ENCODE results near the gene PPARD. TPM values are rescaled to one million over a fixed set of nuclear protein-coding genes. Genes with fewer than 3 reads are reported as not detected.
A peak's percentile ranks its signal among the peaks of the same experiment; 100 is the strongest.

Gene PPARD
- polyA plus RNA-seq, 6 donors from 2014 or later, result 5.6 to 13.9 (median 5.7) TPM; not detected in 1

DNA sequence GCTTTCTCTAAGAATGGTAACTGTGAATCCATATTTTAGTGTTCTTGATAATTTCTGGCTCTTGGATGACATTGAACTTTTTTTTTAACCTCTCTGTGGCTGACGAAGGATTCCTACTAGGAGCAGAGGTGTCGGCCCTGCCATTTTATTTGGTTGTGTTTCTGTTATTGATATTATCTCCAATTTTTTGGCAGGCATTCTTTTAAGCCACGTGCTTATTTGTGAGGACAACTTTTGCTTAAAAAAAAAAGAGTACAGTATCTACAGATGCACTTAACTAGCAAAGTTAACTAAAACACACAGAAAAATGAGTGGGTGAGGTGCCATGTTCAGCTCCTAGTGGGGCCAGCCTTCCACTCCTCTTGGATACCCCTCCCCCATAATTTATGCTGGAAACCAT lies 110.9 kb downstream of the PPARD start:
- ATAC-seq (ENCODE audit: low read depth in 2 of 2) (no peak), DNase-seq (no peak)
- Mint-ChIP-seq H3K4me3 (peak overlapping the region; percentile 76 to 91 (median 84)), H3K27me3 (no peaks in the 10 kb centered on the region), H3K36me3 (peaks cover 0 to 16% of the 10 kb centered on the region in 2 donors), H3K9me3 (no peaks in the 10 kb centered on the region), H3K4me1 (peaks cover 18 to 39% (median 25%) of the 10 kb centered on the region in 3 donors), H3K27ac (no peak overlapping the region)

DNA sequence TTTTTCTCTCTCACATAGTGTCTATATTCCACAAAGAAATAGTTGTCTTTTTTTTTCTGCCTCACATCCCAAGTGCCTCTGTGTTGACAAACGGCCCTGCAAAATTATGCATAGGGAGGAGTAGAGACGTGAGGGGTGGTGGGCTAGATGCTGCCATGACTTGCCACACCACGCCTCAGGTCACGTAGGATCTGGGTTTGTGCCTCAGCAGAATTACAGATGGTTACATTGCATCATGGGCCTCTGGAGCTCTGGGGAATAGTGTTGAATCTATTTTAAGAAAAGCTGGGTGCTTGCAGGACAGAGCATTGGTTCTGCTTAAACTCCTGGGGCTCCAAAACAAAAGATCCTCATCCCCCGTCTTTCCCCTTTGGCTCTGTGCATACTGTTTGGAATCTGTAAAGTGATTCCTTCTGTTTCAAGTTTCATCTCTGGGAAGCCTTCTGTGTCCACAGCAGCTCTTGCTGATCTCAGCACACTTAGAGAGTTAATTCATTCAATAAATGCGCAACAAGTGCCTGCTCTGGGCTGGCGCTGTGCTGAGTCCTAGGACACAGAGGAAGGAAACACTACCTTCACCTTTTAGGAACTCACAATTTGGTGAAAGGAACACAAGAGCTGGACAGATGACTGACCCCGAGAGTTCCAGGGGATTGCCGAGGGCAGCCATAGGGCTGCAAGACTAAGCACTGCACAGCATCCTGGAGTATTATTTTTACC lies 112.2 kb downstream of the PPARD start:
- Mint-ChIP-seq H3K4me1 (peaks cover 20 to 33% (median 21%) of the 10 kb centered on the region in 3 donors), H3K9me3 (no peaks in the 10 kb centered on the region), H3K36me3 (peaks cover 6 to 23% of the 10 kb centered on the region in 2 donors), H3K4me3 (peak overlapping the region in 6 of 8 donors; percentile 3 to 91 (median 44)), H3K27ac (no peak overlapping the region), H3K27me3 (no peaks in the 10 kb centered on the region)
- no peak for DNase-seq
- no peak for ATAC-seq (ENCODE audit: low read depth in 2 of 2)

DNA sequence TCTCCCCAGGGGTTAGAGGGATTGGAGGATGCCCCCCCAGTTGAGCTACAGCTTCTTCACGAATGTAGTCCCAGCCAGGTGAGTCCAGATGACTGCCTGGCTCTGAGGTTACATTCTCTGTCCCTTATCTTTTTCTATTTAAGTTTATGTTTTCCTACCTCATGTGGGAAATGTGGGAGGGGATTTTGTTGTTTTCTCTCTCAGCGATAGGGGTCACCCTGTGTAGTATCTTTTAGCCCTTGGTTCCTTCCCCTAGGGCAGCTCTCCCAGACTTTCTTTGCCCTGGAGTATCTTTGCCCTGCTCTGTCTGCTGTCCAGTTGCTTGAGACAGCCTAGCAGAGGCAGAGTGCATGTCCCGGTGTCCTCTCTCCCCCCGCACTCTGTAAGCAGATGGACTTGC lies 115.5 kb downstream of the PPARD start:
- H3K4me1 Mint-ChIP-seq, result peaks cover 5 to 14% (median 12%) of the 10 kb centered on the region in 3 donors
- H3K27ac Mint-ChIP-seq, result peak overlapping the region in 3 of 6 donors; percentile 38 to 69 (median 42)
- peaks cover 8 to 34% of the 10 kb centered on the region in 2 donors for H3K36me3 Mint-ChIP-seq
- ATAC-seq (ENCODE audit: low read depth in 2 of 2), result no peak
- H3K27me3 Mint-ChIP-seq, result no peaks in the 10 kb centered on the region
- no peak for DNase-seq
- no peaks in the 10 kb centered on the region for H3K9me3 Mint-ChIP-seq
- H3K4me3 Mint-ChIP-seq, result peak overlapping the region in 1 of 8 donors; percentile 21

DNA sequence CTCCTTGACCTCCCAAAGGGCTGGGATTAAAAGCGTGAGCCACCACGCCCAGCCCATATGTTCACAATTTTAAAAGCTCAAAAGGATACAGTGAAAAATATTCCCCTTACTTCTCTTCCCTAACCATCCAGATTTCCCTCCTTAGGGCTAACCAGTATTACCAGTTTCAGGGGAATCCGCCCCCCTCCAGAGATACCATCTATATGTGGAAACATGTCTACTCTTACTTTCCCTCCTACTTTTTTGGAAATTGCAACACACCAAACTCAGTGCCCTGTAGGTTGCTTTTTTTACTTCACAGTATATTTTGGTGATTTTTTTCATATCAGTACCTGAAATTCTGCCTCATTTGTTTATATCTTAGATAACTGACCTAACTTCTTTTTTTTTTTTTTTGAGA lies 118.9 kb downstream of the PPARD start:
- Mint-ChIP-seq H3K27ac (peak overlapping the region in 3 of 6 donors; percentile 31 to 81 (median 52)), H3K36me3 (peaks cover 13 to 25% of the 10 kb centered on the region in 2 donors), H3K27me3 (no peaks in the 10 kb centered on the region), H3K4me3 (no peak overlapping the region), H3K9me3 (no peaks in the 10 kb centered on the region), H3K4me1 (peaks cover 0 to 10% (median 0%) of the 10 kb centered on the region in 3 donors)
- no peak for ATAC-seq (ENCODE audit: low read depth in 2 of 2)
- DNase-seq, result no peak

DNA sequence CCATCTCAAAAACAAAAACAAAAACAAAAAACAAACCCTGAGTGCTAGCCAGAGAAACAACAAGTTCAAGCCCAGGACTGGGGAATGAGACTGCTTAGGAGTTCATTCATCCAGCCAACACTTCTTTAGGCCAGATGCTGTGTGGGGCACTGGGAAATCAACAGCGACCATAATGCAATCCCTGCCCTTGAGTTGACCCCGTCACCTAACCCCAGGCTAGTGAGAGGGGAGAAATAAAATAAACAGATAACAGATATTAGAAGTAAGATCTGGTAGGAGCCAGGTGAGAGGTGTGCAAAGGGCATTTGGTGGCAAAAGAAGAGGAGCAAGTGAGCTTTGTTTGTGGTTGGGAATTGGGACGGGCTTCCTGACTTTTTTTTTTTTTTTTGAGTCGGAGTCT lies 120.9 kb downstream of the PPARD start:
- peak overlapping the region in 1 of 6 donors; percentile 60 for H3K27ac Mint-ChIP-seq
- ATAC-seq (ENCODE audit: low read depth in 2 of 2) (no peak), DNase-seq (no peak)
- peak overlapping the region in 1 of 8 donors; percentile 37 for H3K4me3 Mint-ChIP-seq
- H3K9me3 Mint-ChIP-seq, result no peaks in the 10 kb centered on the region
- peaks cover 13 to 17% of the 10 kb centered on the region in 2 donors for H3K36me3 Mint-ChIP-seq
- peaks cover 11 to 12% (median 12%) of the 10 kb centered on the region in 3 donors for H3K4me1 Mint-ChIP-seq
- H3K27me3 Mint-ChIP-seq, result no peaks in the 10 kb centered on the region

DNA sequence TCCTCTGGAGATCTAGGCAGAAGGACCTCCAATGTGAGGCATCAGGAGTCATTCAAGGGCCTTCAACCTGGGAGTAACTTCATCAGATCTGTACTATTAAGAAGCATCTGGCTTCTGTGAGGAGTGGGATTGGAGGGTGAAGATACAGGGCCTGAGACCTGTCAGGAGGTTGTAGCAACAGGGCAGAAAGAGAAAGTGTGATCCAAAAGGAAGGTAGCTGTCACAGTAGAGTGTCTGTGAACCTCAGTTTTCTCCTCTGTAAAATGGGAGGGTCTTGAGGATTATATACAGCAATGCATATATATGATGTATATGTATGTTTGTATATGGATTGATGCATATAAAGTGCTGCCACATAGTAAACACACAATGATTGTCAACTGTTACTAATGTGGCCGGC lies 123.3 kb downstream of the PPARD start:
- ATAC-seq (ENCODE audit: low read depth in 2 of 2) (no peak), DNase-seq (no peak)
- H3K9me3 Mint-ChIP-seq, result no peaks in the 10 kb centered on the region
- peak overlapping the region in 1 of 8 donors; percentile 25 for H3K4me3 Mint-ChIP-seq
- peaks cover 0 to 5% of the 10 kb centered on the region in 2 donors for H3K36me3 Mint-ChIP-seq
- H3K27ac Mint-ChIP-seq, result no peak overlapping the region
- H3K4me1 Mint-ChIP-seq, result peaks cover 20 to 35% (median 29%) of the 10 kb centered on the region in 3 donors
- no peaks in the 10 kb centered on the region for H3K27me3 Mint-ChIP-seq

DNA sequence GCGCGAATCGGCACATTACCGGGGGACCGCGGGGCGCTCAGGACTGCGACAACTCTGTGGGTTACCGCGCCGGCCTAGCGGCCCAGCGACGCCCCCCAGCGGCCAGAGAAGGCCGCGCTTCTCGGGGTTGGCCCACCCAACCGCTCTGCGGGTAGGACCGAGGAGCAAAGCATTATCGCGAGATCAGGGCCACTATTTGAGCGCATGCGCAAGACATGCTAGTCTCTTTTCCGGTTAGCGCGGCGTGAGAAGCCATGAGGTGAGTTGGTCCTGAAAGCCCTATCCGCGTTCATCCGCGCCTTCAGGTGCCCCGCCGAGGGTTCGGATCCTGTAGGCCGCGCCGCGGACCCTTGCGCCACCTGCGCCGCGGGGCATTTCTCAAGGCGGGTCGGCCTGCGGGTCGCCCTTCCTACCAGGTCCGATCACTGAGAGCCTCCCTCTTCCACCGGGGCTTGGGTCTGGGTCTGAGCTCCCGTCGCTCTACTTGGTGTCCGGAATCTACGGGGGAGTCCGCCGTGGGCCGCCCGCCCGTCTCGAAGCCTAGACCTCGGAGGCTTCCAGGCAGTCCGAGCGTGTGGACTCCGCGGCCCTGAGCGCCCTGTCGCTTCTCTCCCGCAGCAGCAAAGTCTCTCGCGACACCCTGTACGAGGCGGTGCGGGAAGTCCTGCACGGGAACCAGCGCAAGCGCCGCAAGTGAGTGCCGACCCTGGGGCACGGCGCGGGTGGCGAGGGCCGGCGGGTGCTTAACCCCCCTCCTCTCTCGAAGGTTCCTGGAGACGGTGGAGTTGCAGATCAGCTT lies 126.0 kb downstream of the PPARD start, which contains the start of gene RPL10A:
Gene RPL10A, plus strand, starts transcription at position 221 of the 799 bp plus-strand sequence. Its CDS starts 34 bp downstream, at position 255.
- DNase-seq (peak; percentile 93), ATAC-seq (ENCODE audit: low read depth in 2 of 2) (peak; percentile 84 to 86)
- H3K4me3 Mint-ChIP-seq, result peak within 1 kb of the TSS; percentile 94 to 99 (median 98)
- no peaks in the 10 kb centered on the region for H3K27me3 Mint-ChIP-seq
- no peaks in the 10 kb centered on the region for H3K9me3 Mint-ChIP-seq
- H3K4me1 Mint-ChIP-seq, result peaks cover 23 to 44% (median 38%) of the 10 kb centered on the region in 3 donors
- H3K27ac Mint-ChIP-seq, result peak within 1 kb of the TSS; percentile 96 to 100 (median 99)
- H3K36me3 Mint-ChIP-seq, result peaks cover 0 to 5% of the 10 kb centered on the region in 2 donors

DNA sequence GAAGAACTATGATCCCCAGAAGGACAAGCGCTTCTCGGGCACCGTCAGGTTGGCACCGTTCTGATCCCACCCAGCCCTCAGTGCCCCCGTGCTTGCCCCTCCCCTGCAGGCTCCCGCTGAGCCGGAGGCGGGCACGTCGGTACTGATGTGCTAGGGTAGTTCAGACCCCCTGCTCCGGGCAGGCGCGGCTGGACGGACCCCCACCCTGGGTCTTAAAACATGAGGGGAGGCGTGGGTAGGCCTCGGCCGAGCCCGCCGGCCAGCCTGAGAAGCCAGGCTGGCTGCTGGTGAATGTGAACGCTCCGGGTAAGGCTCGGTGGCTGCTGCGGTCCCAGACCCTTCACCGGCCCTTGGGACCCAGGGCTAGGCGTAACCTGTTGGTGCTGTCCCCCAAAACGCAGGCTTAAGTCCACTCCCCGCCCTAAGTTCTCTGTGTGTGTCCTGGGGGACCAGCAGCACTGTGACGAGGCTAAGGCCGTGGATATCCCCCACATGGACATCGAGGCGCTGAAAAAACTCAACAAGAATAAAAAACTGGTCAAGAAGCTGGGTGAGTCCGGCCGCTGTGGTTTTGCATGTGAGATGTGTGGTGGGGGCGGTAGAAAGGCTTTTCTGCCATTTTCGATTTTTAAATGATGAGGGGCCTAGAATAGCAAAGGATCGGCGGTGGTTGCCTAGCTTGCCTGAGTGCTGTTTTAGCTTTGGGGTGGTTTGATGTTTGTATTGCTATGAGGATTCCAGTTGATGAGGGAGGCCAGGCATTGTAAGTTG lies 126.8 kb downstream of the PPARD start:
- no peaks in the 10 kb centered on the region for H3K36me3 Mint-ChIP-seq
- ATAC-seq (ENCODE audit: low read depth in 2 of 2), result no peak
- no peaks in the 10 kb centered on the region for H3K9me3 Mint-ChIP-seq
- H3K4me3 Mint-ChIP-seq, result peak overlapping the region; percentile 94 to 99 (median 98)
- peak overlapping the region; percentile 81 to 100 (median 98) for H3K27ac Mint-ChIP-seq
- no peaks in the 10 kb centered on the region for H3K27me3 Mint-ChIP-seq
- no peak for DNase-seq
- H3K4me1 Mint-ChIP-seq, result peaks cover 23 to 44% (median 38%) of the 10 kb centered on the region in 3 donors

- peaks cover 28 to 44% (median 38%) of the 10 kb centered on the region in 3 donors for H3K4me1 Mint-ChIP-seq
- ATAC-seq (ENCODE audit: low read depth in 2 of 2), result no peak
- no peaks in the 10 kb centered on the region for H3K27me3 Mint-ChIP-seq
- H3K9me3 Mint-ChIP-seq, result no peaks in the 10 kb centered on the region
- DNase-seq, result no peak
- H3K4me3 Mint-ChIP-seq, result peak overlapping the region; percentile 94 to 99 (median 98)
- no peaks in the 10 kb centered on the region for H3K36me3 Mint-ChIP-seq
- peak overlapping the region; percentile 70 to 100 (median 95) for H3K27ac Mint-ChIP-seq
Observed at GRCh38 chr6:35469751-35470662, 127.6 kb downstream of the PPARD start.

DNA sequence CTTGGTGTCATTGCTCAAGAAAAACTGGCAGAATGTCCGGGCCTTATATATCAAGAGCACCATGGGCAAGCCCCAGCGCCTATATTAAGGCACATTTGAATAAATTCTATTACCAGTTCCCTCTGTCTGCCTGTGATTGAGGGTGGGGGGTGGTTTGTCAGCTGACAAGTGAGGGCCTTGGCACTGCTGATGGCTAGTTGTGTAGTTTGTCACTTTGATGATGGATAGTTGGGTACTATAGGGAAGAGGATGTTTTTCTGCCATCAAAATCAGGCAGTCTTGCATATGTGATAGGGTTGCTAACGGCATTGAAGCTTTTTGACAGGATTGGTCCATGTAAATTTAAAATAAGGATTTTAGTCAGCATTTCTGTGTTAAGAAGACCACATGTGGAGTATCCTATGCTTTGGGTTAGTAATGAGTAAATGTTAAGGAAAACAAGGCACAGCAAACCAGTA lies 128.3 kb downstream of the PPARD start:
- Mint-ChIP-seq H3K4me3 (peak overlapping the region; percentile 51 to 99 (median 98)), H3K27ac (peak overlapping the region; percentile 36 to 96 (median 82)), H3K27me3 (no peaks in the 10 kb centered on the region), H3K4me1 (peaks cover 30 to 44% (median 38%) of the 10 kb centered on the region in 3 donors), H3K36me3 (no peaks in the 10 kb centered on the region), H3K9me3 (no peaks in the 10 kb centered on the region)
- ATAC-seq (ENCODE audit: low read depth in 2 of 2), result no peak
- DNase-seq, result no peak

- no peak for DNase-seq
- no peak for ATAC-seq (ENCODE audit: low read depth in 2 of 2)
- peak overlapping the region in 1 of 8 donors; percentile 99 for H3K4me3 Mint-ChIP-seq
- no peaks in the 10 kb centered on the region for H3K36me3 Mint-ChIP-seq
- H3K4me1 Mint-ChIP-seq, result peaks cover 31 to 44% (median 38%) of the 10 kb centered on the region in 3 donors
- H3K27me3 Mint-ChIP-seq, result no peaks in the 10 kb centered on the region
- H3K9me3 Mint-ChIP-seq, result no peaks in the 10 kb centered on the region
- H3K27ac Mint-ChIP-seq, result peak overlapping the region in 3 of 6 donors; percentile 10 to 39 (median 29)
Observed at GRCh38 chr6:35471836-35472345, 129.5 kb downstream of the PPARD start.
